GM12878 (cell line): ENCODE measurements around the gene CDR2L. TPM values are rescaled to one million over a fixed set of nuclear protein-coding genes. Genes with fewer than 3 reads are reported as not detected.

Experiments
- ATAC-seq: fragments of 200-7000 bp; cut with Tn5 transposase; 3 replicates; pipeline ENCODE4 v1.9.1; 2020; ENCODE audit warnings: mild to moderate bottlenecking, moderate library complexity
- BruUV-seq: library from RNA; stranded (reverse); fragments of 400-500 nt; replicated peaks from 2 replicates; lab custom pipeline; 2021; lab: Mats Ljungman, UMichigan
- CTCF ChIA-PET: fragments of 300-600 bp; sonication (Branson Sonifier 250); formaldehyde crosslinking; extraction: SDS; loops from one replicate; lab custom pipeline; 2021; ENCODE audit warnings: inconsistent platforms; lab: Yijun Ruan, JAX
- POLR2A ChIA-PET: fragments of 350-600 bp; formaldehyde crosslinking; extraction: SDS; loops from one replicate; lab custom pipeline; 2021; ENCODE audit warnings: inconsistent platforms; lab: Charles Lee
- RAD21 ChIA-PET: fragments of 300-600 bp; sonication (Branson Sonifier 250); formaldehyde crosslinking; loops from one replicate; lab custom pipeline; 2023; ENCODE audit warnings: antibody characterized with exemption; ENCODE audit not compliant: unreplicated experiment; lab: Charles Lee
- SMC1A ChIA-PET: fragments of 300-600 bp; sonication (Branson Sonifier 250); formaldehyde crosslinking; loops from one replicate; lab custom pipeline; 2023; ENCODE audit not compliant: unreplicated experiment, uncharacterized antibody; lab: Charles Lee
- DNase-seq: peaks from one replicate; pipeline ENCODE4 v3.0.0-alpha.2; 2011; ENCODE audit warnings: low read depth, low spot score
- FAIRE-seq: peaks from 3 replicates; lab custom pipeline; 2011; peaks lifted over from hg19 to GRCh38; lab: Jason Lieb, UNC
- H2AFZ ChIP-seq: 2 replicates; pipeline ENCODE4 v1.6.0; 2011; ENCODE audit warnings: low read depth, low read length, control low read depth; ENCODE audit not compliant: control insufficient read depth
- H3K27ac ChIP-seq: 2 replicates; pipeline ENCODE4 v1.5.1; 2011; ENCODE audit warnings: control low read depth; ENCODE audit not compliant: control insufficient read depth, insufficient read depth
- H3K27me3 ChIP-seq, 2 experiments: replicated peaks in 1 of 2; 2 replicates each; pipeline versions ENCODE4 v1.6.0 to v1.6.1; 2011; ENCODE audit warnings: low read length in 1 of 2; ENCODE audit not compliant: control insufficient read depth in 2 of 2, insufficient read depth in 2 of 2
- H3K36me3 ChIP-seq, 2 experiments: 2 replicates each; pipeline ENCODE4 v1.5.1; 2011; ENCODE audit warnings: low read length in 1 of 2; ENCODE audit not compliant: control insufficient read depth in 2 of 2, insufficient read depth in 2 of 2
- H3K4me1 ChIP-seq: 2 replicates; pipeline ENCODE4 v1.6.1; 2011; ENCODE audit warnings: mild to moderate bottlenecking, low read length, moderate library complexity, mixed read lengths; ENCODE audit not compliant: control insufficient read depth, insufficient read depth
- H3K4me2 ChIP-seq: 2 replicates; pipeline ENCODE4 v1.6.0; 2011; ENCODE audit warnings: control low read depth; ENCODE audit not compliant: control insufficient read depth, insufficient read depth
- H3K4me3 ChIP-seq: fragments of 200-600 bp; sonication (generic); 2 replicates; pipeline ENCODE4 v1.5.1; 2016
- H3K79me2 ChIP-seq: 2 replicates; pipeline ENCODE4 v1.6.0; 2011; ENCODE audit warnings: low read length; ENCODE audit not compliant: control insufficient read depth, insufficient read depth
- H3K9ac ChIP-seq: 2 replicates; pipeline ENCODE4 v1.8.0; 2011; ENCODE audit warnings: low read length, control low read depth, mixed read lengths; ENCODE audit not compliant: control insufficient read depth, insufficient read depth
- H3K9me3 ChIP-seq: replicated peaks from 3 replicates; pipeline ENCODE4 v1.5.1; 2011; ENCODE audit warnings: mild to moderate bottlenecking, low read length; ENCODE audit not compliant: control insufficient read depth, insufficient read depth
- H4K20me1 ChIP-seq: 2 replicates; pipeline ENCODE4 v1.6.0; 2011; ENCODE audit not compliant: control insufficient read depth, insufficient read depth
- ATF3 ChIP-seq: IDR thresholded peaks from 2 replicates; pipeline ENCODE4 v1.6.1; 2011; ENCODE audit warnings: low read depth, mild to moderate bottlenecking, low read length, moderate library complexity, borderline replicate concordance; ENCODE audit errors: extremely low read depth
- DPF2 ChIP-seq: fragments of 450-650 bp; IDR thresholded peaks from 2 replicates; pipeline ENCODE4 v1.6.1; 2017; ENCODE audit warnings: mild to moderate bottlenecking
- IKZF2 ChIP-seq, 2 experiments: fragments of 450-650 bp; IDR thresholded peaks; 2 replicates each; pipeline ENCODE4 v1.6.1; 2017; ENCODE audit warnings: mild to moderate bottlenecking in 2 of 2, moderate library complexity in 2 of 2
- JUNB ChIP-seq: IDR thresholded peaks from 2 replicates; pipeline ENCODE4 v1.6.1; 2016; ENCODE audit warnings: antibody characterized with exemption, mild to moderate bottlenecking
- MAX ChIP-seq: IDR thresholded peaks from 2 replicates; pipeline ENCODE4 v1.6.1; 2012; ENCODE audit warnings: low read depth, low read length, improper control_type of control experiment
- MLLT1 ChIP-seq: fragments of 450-650 bp; IDR thresholded peaks from 2 replicates; pipeline ENCODE4 v1.6.1; 2016; ENCODE audit warnings: mild to moderate bottlenecking
- NFYA ChIP-seq: IDR thresholded peaks from 2 replicates; pipeline ENCODE4 v1.6.1; 2011; ENCODE audit warnings: low read depth, mild to moderate bottlenecking, low read length, improper control_type of control experiment, borderline replicate concordance
- PAX8 ChIP-seq: fragments of 450-650 bp; IDR thresholded peaks from 2 replicates; pipeline ENCODE4 v1.6.1; 2017; ENCODE audit warnings: mild to moderate bottlenecking, moderate library complexity
- SMAD1 ChIP-seq: fragments of 450-650 bp; IDR thresholded peaks from 2 replicates; pipeline ENCODE4 v1.6.1; 2018; ENCODE audit warnings: mild to moderate bottlenecking, low read depth; ENCODE audit not compliant: partially characterized antibody
- ZNF687 ChIP-seq: fragments of 450-650 bp; IDR thresholded peaks from 2 replicates; pipeline ENCODE4 v1.6.1; 2017; ENCODE audit warnings: mild to moderate bottlenecking, moderate library complexity
- WGBS: methylation state at CpG from one replicate; pipeline ENCODE4 v1.1.6; 2016; ENCODE audit warnings: low lambda C conversion rate; ENCODE audit not compliant: insufficient replicate concordance, insufficient coverage; ENCODE audit errors: missing lambda C conversion rate; 5-methylcytosine and 5-hydroxymethylcytosine counted together
- in situ Hi-C: fragments of 300-500 bp; cut with MboI; formaldehyde crosslinking; loops from 9 replicates; pipeline ENCODE4 v1.14.3; 2018; ENCODE audit warnings: mixed read lengths
- intact Hi-C: fragments of 100-400 bp; cut with micrococcal nuclease; formaldehyde crosslinking; loops from one replicate; pipeline ENCODE4 v1.14.2; 2022; ENCODE audit not compliant: unreplicated experiment
- polyA plus RNA-seq, 11 experiments: library from polyadenylated mRNA; depleted of rRNA in 4 of 11; unstranded in 6 of 11; stranded (reverse) in 5 of 11; fragments of >200 nt; fragmentation: Nextera tagmentation in 4 of 11; fragmentation: Illumina TruSeq in 1 of 11; extraction: Ambion mirVana in 4 of 11; extraction: Trizol in 1 of 11; gene quantifications; 1 replicate in 1 of 11; 2 replicates in 10 of 11; pipeline versions ENCODE4 v1.2.1 to v1.2.3, GENCODE V29; 2011 to 2016; ENCODE audit warnings: inconsistent platforms in 2 of 11, missing spikeins in 2 of 11, low read depth in 1 of 11
- total RNA-seq, 4 experiments: library from RNA; depleted of rRNA in 3 of 4; stranded (reverse); fragments of >200 nt in 3 of 4; fragmentation: Illumina TruSeq in 1 of 4; extraction: Trizol in 1 of 4; gene quantifications; 2 replicates each; pipeline versions ENCODE4 v1.2.1 to v1.2.3, GENCODE V29; 2013 to 2021

The CDR2L gene
- total and polyA plus RNA-seq, 10 of the 15 experiments (the other 5 are each of a cell fraction or from before 2014, with no cell fraction given) = 0.03 to 0.18 (median 0.04) TPM; not detected in 6

- POLR2A ChIA-PET = interaction anchor here (0.7 kb wide), 1 partner anchor 10 kb away, joined by 3 read pairs; no protein-coding TSS in a partner anchor
Measured at GRCh38 chr17:75009139-75009724, 21.8 kb downstream of the CDR2L start.

More at GRCh38 chr17:75009139-75009724, 21.8 kb downstream of the CDR2L start:
- H2AFZ ChIP-seq = no peak overlapping the region
- peaks cover 8% of the 10 kb centered on the region for H3K4me1 ChIP-seq
- H3K9me3 ChIP-seq = no peaks in the 10 kb centered on the region
- no peaks in the 10 kb centered on the region for H3K36me3 ChIP-seq
- no peaks in the 10 kb centered on the region; a peak in 1 of 4 replicates for H3K27me3 ChIP-seq
- in situ Hi-C loops = no loop called here
- RAD21 ChIA-PET = interaction anchor here (0.7 to 5.4 kb wide), 4 partner anchors 23 to 105 kb away, joined by 3 to 35 read pairs (median 4); no protein-coding TSS in a partner anchor
- TF ChIP-seq SMAD1 = no peak
- no peak for TF ChIP-seq DPF2
- TF ChIP-seq JUNB = no peak
- no peak for TF ChIP-seq IKZF2 (IDR thresholded peaks at IDR 0.05)
- TF ChIP-seq ZNF687 = no peak
- TF ChIP-seq MLLT1 = no peak
- no peak for TF ChIP-seq PAX8
- TF ChIP-seq NFYA = no peak
- no peak for TF ChIP-seq MAX
- no peak for TF ChIP-seq ATF3
- TF ChIP-seq, all 136 proteins: peak for 0
- ATAC-seq = no peak
- ChIA-PET CTCF (interaction anchor here (1.3 to 6.2 kb wide), 4 partner anchors 23 to 84 kb away, joined by 3 to 56 read pairs (median 3); no protein-coding TSS in a partner anchor), SMC1A (interaction anchor here (1.5 to 4.1 kb wide), 2 partner anchors 15 to 48 kb away, joined by 5 to 20 read pairs; no protein-coding TSS in a partner anchor)
- FAIRE-seq = no peak
- Histone ChIP-seq H3K79me2 (peaks cover 11% of the 10 kb centered on the region), H4K20me1 (no peaks in the 10 kb centered on the region), H3K9ac (no peak overlapping the region), H3K27ac (no peak overlapping the region), H3K4me3 (no peak overlapping the region), H3K4me2 (no peak overlapping the region)
- no peak for DNase-seq
- no TSS peak for BruUV-seq
- intact Hi-C loops = no loop called here
- 44% methylated on average over 2 of the region's 2 CpGs for WGBS
